Measurements from ENCODE around the gene TRIO.

DNA sequence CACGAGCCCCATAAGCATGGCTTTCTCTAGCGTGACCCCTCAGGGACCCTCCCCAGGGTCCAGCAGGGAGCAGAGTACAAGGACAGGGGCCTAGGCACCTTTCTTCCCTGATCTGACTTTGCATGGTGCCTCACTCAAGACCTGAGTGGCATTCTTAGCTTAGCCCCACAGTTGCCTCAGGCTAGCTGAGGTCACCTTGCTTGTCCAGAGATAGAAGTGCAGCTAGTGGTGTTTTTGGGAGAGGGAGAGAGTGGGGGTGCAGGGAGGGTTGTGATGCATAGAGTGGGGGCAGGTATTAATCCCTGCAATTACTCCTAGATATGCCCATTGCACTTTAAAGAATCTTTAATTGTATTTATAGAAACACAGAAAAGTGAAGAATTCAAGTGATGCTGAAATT, 8.4 kb upstream of the TRIO start:
- no peak for TF ChIP-seq POLR2A (IDR thresholded peaks at IDR 0.05)
- TF ChIP-seq, protein P1, sequence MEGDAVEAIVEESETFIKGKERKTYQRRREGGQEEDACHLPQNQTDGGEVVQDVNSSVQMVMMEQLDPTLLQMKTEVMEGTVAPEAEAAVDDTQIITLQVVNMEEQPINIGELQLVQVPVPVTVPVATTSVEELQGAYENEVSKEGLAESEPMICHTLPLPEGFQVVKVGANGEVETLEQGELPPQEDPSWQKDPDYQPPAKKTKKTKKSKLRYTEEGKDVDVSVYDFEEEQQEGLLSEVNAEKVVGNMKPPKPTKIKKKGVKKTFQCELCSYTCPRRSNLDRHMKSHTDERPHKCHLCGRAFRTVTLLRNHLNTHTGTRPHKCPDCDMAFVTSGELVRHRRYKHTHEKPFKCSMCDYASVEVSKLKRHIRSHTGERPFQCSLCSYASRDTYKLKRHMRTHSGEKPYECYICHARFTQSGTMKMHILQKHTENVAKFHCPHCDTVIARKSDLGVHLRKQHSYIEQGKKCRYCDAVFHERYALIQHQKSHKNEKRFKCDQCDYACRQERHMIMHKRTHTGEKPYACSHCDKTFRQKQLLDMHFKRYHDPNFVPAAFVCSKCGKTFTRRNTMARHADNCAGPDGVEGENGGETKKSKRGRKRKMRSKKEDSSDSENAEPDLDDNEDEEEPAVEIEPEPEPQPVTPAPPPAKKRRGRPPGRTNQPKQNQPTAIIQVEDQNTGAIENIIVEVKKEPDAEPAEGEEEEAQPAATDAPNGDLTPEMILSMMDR (IDR thresholded peaks at IDR 0.05) = no peak
